ENCODE measurements around the gene MYO1B.

MYO1B gene

DNA sequence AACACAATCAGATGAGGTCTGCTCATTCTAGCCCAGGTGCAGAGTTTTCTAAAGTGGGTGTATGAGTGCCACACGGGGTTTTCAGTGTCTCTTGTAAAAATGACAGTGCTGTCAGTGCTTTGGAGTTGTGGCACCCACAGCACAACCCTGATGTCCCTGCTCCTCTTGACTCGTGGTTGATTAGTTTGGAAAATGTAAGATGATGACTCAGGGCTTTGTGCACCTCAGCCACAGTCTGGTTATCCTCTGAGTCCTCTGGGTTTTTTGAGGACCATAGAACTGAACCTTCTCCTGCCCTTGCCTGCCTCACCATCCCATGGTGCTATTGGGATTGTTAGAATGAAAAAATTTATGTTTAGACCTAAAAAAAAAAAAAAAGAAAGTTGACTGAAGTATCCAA, 105.6 kb downstream of the MYO1B start:
- DNase-seq (ENCODE audit: low read depth): no peak
- no peak for TF ChIP-seq CTCF (IDR thresholded peaks at IDR 0.05; ENCODE audit: low read depth, low read length, missing control alignments)
- no peak overlapping the region for H3K4me3 ChIP-seq (ENCODE audit: low read depth, low read length)

- TF ChIP-seq CTCF (IDR thresholded peaks at IDR 0.05; ENCODE audit: low read depth, low read length, missing control alignments): no peak
- H3K4me3 ChIP-seq (ENCODE audit: low read depth, low read length): no peak overlapping the region
- DNase-seq (ENCODE audit: low read depth): no peak
Measured at GRCh38 chr2:191351298-191351697, 106.1 kb downstream of the MYO1B start.

DNA sequence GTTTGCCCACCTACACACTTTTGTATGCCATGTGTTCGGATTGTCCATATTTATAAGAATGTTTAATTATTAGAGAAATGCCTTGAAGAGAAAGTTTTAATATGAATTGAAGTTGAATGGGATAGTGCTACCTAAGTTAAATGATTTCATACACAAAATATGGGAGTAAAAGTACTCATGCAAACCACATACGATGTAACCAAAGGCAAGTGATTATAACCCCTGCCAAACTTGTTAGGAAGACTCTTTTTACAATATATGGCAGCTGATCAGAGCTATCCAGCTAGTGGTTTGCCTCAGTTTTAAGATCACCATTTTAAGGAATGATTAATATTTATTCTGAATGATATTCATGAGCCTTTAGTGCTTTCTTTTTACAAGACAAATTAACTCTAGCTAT, 106.7 kb downstream of the MYO1B start:
- TF ChIP-seq CTCF (IDR thresholded peaks at IDR 0.05; ENCODE audit: low read depth, low read length, missing control alignments): no peak
- no peak overlapping the region for H3K4me3 ChIP-seq (ENCODE audit: low read depth, low read length)
- DNase-seq (ENCODE audit: low read depth): no peak

GRCh38 chr2:191352536-191352935, 107.3 kb downstream of the MYO1B start:
- DNase-seq (ENCODE audit: low read depth): no peak
- H3K4me3 ChIP-seq (ENCODE audit: low read depth, low read length): no peak overlapping the region
- TF ChIP-seq CTCF (IDR thresholded peaks at IDR 0.05; ENCODE audit: low read depth, low read length, missing control alignments): no peak

DNA sequence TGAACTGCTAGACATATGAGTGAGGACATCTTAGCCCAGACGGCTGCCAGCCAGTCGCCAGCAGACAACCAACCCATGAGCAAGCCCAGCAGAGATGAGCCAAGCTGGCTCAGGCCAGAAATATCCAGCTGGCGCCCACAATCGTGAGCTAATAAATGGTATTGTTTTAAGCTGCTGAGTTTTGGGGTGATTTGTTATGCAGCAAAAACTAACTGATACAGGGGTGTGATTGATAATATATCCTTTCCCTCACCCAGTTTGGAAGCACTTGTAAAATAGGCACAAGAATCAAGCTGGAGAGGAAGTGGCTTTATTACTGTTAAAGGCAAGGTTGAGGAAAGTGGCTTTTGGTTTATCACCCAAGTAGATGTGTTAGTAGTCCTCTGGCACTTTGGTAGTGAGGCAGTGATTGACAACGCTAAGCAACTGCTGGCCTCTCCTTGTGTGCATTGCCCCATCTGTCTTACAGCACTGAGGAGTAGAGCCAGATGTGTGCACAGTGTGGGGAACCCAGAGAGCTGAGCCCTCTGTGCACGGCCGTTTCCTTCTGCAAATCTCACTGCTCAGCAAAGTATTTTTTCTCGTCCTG, 110.1 kb downstream of the MYO1B start:
- no peak overlapping the region for H3K4me3 ChIP-seq (ENCODE audit: low read depth, low read length)
- TF ChIP-seq CTCF (IDR thresholded peaks at IDR 0.05; ENCODE audit: low read depth, low read length, missing control alignments): no peak
- no peak for DNase-seq (ENCODE audit: low read depth)

DNA sequence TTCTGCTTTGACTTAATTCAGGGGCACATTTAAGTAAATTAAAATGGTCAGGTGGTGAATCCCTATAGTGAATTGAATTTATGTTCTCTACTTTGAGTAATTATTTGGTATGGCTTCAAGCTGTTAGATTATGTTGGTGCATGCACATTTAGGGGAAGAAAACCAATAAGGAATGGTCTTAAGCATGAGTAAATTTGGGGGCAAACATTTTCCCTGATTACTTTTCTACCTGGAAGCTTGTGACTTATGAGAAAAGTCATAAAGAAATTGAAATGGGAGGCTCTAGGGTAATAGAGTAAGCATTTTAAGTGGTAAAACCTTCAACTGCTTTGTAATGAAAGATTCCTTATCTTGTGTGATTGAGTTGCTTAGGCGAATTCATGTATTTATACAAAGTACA, 112.5 kb downstream of the MYO1B start:
- no peak for TF ChIP-seq CTCF (IDR thresholded peaks at IDR 0.05; ENCODE audit: low read depth, low read length, missing control alignments)
- no peak overlapping the region for H3K4me3 ChIP-seq (ENCODE audit: low read depth, low read length)
- DNase-seq (ENCODE audit: low read depth): no peak

DNA sequence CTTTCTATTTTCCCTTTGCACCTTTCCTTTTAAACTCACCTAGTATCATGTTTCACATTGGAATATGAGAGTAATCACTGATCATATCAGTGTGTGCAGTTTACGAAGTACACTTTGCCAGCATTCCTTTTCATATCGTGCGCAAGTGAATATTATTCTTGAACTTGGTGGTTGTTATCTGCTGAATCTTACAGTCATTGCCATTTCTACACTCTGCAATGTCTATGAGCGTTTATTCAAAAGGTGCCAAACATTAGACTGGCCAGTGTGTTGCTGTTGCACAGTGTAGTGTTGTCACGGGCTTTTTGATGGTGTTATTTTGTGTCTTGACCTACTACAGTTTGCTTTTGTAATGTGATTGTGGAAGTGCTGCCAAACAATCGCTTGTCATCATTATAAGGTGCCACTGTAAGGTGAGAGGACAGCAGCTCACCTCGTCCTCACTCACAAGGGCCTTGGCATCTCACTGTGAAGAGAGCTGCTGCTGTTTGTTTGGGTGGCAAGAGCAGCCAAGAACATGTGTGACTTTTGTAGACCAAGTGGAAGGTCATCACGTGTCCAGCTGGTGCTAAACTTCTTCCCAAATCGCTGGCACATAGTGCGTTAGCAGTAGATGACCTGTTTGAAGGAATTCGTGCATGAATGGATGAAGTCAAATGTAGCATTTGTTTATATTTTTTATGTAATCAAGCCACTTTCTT, 113.3 kb downstream of the MYO1B start:
- no peak overlapping the region for H3K4me3 ChIP-seq (ENCODE audit: low read depth, low read length)
- TF ChIP-seq CTCF (IDR thresholded peaks at IDR 0.05; ENCODE audit: low read depth, low read length, missing control alignments): no peak
- DNase-seq (ENCODE audit: low read depth): no peak
